GM18498 (cell line): ENCODE data around the gene PCDHGC3.

Experiments used
- ATAC-seq: cut with Tn5 transposase; IDR thresholded peaks from one replicate; pipeline ENCODE4 v1.9.1; 2021; ENCODE audit warnings: mild to moderate bottlenecking, moderate library complexity; ENCODE audit not compliant: unreplicated experiment

The PCDHGC3 gene

DNA sequence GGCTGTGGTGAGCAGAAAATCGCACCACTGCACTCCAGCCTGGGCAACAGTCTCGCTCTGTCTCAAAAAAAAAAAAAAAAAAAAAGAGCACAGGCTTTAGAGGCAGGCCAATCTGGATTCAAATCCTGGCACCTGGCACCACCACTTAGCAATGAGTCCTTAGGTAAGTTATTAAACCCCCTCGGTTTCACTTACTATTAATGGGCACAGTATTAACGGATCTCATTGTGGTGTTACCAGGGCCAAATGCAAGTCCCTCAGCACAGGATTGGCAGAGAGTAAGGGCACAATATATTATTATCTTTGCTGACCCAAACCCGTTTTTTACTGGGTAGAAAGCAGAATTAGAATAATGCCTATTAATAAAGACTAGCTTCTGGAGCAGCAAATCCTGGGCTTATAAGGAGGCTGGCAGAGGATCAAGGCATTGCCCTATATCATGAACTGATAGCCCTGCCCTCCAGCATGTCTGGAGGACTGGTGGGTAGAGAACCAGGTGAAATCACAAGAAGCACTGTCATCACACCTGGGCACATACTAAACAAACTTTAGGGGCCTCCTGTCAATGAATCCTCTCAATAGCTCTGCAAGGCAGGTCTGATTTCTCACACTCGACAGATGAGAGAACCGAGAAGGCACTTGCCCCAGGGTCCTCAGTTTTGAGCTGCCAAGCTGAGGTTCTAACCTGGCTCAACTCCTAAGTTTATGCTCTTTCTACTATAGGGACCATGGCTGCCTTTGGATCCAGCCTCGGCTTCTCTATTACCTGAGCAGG lies 30.8 kb downstream of the PCDHGC3 start:
- ATAC-seq: no peak

DNA sequence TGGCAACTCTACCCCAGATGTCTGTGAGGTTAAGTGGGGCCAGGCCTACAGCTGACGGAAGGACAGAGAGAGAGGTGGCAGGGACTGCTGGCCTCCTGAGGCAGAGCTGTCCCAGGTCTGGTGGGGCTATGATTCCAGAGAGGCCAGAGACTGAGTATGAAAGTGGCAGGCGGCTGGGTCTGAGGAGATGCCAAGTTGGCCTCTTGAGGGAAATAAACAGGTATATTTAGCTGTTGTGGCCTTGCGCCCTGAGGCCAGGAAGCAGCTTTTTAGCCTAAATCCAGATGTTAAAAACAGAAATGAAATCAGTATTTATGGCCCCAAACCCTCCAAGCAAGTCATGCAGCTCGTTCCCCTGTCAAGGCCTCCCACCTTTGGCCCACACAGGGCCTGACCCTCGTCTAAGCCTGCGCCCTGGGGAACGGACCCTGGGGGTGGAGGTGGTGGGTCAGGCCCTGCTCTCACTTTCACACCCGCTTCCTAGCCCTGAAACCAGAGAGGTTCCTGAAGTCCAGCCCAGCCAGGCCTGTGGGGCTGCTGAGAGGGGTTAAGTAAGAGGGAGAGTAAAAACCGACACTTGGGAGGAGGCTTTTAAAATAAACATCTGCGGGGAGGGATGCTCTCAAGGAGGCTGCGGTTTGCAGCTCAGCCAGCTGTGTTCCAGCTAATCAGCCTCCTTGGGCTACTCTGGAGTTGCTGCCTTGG lies 31.8 kb downstream of the PCDHGC3 start:
- peak; percentile 44 for ATAC-seq

DNA sequence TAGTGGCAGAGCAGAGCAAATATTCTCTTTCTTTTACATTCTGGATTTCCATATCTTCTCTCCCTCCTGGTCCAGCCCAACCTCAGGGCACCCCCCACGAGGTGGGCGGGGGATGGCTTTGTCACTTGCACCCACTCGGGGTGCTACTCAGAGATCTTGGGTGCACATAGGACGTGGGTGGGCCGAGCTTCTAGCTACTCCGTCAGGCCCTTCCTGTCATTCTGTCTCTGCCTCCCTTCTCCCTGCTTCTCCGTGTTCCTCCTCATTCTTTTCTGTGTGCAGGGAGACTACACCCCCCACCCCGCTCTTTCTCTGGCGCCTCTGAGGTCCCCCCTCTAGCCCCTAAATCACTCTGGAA lies 32.7 kb downstream of the PCDHGC3 start:
- ATAC-seq: no peak

DNA sequence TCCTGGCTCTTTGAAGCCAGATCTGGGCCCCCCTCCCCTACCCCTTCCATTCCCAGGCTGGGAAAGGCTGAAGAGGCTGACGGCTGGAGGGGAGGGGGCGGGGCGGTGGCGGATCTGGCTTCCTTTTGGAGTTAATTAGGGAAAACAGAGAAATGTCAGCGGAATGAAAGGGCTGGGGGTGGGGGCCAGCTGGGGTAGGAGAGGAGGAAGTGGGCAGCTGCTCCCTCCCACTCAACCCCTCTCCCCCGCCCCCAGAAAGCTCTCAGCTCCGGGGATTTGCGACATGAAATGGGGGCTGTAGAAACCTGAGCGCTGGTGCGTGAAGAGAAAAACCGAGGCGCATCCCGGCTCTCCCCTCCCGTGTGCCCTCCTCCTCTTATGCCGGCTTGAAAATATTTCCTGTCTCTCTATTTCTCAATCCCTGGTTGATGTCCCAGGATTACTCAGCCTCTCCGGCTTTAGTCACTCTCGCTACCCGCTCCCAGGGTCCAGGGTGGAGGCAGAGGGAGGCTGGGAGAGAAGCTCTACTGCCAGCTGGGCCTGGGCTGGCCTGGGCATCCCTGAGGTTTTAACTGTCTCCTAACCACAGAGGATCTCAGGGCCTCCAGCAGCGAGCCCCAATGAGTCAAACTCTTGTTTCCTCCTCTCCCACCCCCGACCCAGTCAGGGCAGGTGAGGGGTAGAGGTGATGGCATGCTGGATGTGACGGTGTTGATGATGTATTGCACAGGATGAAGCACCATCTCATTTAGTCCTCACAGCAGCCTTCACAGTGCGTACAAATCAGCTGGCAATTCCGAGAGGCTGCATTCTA lies 33.2 kb downstream of the PCDHGC3 start:
- ATAC-seq: no peak

DNA sequence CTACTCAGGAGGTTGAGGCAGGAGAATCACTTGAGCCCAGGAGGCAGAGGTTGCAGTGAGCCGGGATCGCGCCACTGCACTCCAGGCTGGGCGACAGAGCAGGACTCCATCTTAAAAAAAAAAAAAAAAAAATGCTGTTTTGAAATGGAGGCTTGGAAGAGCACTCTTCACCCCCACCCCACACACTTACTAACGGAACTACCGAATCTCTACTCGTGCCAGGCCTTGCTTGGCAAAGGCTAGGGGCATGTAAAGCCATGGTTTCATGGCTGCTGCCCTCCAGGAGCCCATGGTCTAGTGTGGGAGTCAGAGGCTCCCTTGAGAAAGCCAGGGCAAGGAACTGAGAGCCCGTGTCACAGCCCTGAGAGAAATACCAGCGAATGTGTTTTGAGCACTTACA lies 34.4 kb downstream of the PCDHGC3 start:
- ATAC-seq: no peak

DNA sequence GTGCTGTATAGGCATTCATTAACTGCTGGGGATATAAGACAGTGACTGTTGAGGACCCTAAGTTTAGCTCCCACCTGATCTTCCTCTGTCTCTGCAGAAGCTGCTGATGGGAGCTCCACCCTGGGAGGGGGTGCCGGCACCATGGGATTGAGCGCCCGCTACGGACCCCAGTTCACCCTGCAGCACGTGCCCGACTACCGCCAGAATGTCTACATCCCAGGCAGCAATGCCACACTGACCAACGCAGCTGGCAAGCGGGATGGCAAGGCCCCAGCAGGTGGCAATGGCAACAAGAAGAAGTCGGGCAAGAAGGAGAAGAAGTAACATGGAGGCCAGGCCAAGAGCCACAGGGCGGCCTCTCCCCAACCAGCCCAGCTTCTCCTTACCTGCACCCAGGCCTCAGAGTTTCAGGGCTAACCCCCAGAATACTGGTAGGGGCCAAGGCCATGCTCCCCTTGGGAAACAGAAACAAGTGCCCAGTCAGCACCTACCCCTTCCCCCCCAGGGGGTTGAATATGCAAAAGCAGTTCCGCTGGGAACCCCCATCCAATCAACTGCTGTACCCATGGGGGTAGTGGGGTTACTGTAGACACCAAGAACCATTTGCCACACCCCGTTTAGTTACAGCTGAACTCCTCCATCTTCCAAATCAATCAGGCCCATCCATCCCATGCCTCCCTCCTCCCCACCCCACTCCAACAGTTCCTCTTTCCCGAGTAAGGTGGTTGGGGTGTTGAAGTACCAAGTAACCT lies 35.3 kb downstream of the PCDHGC3 start:
- ATAC-seq: no peak

DNA sequence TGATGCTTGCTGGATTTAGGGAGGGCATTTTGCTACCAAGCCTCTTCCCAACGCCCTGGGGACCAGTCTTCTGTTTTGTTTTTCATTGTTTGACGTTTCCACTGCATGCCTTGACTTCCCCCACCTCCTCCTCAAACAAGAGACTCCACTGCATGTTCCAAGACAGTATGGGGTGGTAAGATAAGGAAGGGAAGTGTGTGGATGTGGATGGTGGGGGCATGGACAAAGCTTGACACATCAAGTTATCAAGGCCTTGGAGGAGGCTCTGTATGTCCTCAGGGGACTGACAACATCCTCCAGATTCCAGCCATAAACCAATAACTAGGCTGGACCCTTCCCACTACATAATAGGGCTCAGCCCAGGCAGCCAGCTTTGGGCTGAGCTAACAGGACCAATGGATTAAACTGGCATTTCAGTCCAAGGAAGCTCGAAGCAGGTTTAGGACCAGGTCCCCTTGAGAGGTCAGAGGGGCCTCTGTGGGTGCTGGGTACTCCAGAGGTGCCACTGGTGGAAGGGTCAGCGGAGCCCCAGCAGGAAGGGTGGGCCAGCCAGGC lies 36.1 kb downstream of the PCDHGC3 start:
- no peak for ATAC-seq

DNA sequence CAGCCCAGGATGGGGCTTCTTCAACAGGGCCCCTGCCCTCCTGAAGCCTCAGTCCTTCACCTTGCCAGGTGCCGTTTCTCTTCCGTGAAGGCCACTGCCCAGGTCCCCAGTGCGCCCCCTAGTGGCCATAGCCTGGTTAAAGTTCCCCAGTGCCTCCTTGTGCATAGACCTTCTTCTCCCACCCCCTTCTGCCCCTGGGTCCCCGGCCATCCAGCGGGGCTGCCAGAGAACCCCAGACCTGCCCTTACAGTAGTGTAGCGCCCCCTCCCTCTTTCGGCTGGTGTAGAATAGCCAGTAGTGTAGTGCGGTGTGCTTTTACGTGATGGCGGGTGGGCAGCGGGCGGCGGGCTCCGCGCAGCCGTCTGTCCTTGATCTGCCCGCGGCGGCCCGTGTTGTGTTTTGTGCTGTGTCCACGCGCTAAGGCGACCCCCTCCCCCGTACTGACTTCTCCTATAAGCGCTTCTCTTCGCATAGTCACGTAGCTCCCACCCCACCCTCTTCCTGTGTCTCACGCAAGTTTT lies 36.7 kb downstream of the PCDHGC3 start:
- peak; percentile 17 for ATAC-seq

DNA sequence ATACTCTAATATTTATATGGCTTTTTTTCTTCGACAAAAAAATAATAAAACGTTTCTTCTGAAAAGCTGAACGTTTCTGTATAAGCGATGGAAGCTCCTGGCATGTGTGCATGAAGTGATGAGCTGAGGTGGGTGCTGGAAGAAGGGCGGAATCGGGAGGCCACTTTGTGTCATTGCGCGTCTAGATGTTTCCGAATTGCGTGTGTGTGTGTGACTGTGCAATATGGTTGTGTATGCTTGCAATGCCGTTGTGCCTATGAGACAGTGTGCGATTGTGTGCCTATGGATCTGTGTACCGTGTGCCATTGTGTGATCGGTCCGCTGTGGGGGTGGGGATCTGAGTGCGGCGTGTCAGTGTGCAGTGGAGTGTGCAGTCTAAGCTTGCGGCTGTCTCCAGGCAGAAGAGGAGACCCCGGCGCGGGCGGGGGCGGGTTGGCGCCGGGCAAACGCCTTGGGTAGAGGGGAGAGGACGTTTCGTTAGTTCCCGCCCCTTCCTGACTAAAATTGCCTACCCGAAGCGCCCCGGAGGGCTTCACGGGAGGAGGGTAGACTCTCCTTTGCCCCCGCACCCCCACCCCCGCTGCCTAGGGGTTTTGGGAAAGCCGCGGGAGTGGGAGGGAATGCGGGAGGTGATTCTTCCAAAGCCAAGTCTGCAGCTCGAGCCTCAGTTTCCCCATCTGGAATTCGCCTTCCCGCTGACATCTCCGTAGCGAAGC lies 37.3 kb downstream of the PCDHGC3 start:
- no peak for ATAC-seq

DNA sequence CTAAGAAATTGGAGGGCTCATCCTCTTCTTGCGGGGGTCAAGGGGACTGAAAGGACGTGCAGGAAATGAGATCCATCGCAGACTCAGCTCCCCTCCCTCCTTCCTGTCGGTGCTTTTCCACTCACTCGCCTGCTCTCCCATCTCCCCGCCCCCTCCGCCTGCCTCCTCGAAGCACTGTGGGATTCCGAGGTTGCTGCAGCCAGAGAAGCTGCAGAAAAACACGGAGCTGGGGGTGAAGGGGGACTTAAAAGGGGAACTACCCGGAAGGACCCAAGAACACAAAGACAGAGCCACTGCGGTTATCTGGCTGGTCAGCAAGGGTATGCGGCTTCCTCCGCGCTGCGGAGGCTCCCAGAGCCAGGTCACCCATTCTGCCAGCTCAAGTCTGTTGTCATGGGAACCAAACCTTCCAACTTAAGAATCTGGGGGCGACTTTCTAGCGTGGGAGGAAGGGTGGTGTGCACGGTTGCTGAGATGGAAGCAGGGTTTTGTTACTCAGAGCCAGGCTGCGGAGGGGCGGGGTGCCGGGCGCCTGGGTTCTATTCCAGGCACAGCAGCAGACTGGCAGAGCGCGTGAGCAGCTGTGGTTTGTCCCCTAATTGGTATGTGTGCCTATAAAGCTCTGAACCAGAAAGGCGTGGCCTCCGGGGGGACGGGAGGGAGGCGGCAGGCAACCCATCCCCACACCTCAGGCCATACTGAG lies 38.0 kb downstream of the PCDHGC3 start:
- peak; percentile 43 for ATAC-seq

DNA sequence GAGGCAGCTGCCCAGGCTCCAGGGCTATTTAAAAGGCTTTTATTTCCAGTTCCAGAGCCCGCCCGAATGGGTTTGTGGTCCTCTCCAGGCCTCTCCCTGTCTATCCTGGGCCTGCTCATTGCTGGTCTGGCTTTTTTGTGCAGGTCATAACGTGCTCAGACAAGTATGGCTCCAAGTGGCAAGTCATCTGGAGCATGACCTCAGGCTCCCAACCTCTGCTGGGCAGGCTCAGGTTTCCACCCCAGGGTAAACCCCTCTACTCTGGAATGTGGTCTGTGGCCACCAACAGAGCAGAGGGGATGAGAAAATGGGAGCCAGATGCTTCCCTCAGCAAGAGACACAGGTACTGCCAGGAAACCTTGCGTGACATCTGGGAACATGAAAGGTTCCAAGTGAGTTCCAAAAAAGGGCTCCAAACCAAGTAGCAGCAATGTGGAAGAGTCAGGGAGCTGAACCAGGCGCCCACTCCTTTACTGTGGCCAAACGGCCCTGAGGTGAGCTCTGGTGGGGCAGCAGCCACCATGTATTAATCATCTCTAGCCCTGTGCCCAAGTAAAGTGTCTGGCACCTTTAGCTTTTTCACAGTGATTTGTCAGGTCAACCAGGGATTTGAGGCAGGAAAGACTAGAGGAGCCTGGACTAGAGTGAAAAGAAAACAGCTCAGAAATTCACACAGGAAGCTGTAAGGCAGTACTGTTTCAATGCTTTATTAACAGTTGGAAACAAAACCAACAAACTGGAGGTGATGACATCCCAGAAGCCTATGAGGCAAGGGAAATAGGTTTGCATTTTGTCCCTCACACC lies 38.8 kb downstream of the PCDHGC3 start:
- ATAC-seq: peak; percentile 21

DNA sequence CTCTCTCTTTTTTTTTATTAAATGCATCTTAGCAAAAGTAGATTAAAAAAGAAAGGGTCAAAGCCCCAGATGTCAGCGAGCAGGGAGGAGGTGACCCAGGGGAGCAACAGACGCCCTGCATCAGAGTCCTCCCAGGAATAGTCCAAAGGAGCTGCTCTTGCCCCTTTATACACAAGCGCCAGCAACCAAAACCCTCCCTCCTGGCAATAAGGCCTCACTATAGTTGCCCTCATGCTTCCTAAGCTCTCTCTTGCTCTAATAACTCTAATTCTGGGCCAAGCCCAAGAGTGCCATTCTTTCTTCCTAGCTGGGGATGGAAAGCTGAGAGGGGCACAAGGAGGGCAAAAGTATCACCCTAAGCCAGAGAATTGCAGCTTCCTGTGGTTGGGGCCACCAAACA lies 39.4 kb downstream of the PCDHGC3 start:
- ATAC-seq: no peak

DNA sequence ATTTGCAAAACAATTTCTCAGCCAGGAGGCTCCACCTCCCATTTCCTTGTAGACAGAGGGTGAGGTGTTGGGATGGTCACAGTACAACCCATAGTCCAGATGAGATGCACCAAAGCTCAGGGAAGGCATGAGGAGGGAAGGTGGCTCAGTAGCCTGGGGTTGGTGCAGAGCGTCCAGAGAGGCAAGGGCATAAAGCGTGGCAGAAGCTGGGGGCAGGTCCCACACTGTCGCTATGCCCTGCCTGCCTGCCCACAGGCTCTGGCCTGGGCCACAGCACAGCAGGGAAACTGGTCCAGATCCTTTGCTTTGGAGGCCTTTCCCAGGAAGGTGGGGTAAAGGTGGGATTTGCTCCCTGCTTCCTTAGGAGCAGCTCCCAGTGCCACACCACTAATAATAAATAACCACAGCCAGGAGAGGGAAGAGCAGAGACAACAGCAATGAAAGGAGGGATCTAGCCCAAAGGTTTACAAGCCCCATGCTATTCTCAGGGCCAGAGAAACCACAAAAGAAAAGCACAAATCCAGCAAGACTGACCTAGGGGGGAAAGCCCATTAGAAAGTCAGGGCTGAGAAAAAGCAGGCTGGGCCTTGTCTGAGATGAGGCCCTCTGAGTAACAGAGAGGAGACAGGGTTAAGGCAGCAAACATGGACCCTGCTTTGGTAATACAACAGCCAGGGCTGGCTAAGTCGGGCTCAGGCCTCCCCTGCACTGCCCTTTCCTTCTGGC lies 40.3 kb downstream of the PCDHGC3 start:
- no peak for ATAC-seq

DNA sequence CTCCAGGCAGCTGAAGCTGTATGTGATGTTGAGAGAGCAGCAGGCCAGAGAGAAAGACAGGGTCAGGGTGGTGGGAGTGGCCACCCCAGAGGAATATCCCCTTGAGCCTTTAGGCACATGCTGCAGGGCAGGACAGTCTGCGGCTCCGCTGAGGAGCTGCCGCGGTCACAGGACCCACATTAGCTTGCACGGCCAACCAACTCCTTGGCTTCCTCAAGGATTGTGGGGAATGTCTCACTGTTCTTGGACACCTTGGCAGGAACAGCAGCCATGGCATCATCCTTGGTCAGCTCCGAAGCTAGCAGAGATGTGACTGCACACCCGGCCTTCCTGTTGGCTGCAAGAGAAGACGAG lies 40.9 kb downstream of the PCDHGC3 start:
- ATAC-seq: no peak

DNA sequence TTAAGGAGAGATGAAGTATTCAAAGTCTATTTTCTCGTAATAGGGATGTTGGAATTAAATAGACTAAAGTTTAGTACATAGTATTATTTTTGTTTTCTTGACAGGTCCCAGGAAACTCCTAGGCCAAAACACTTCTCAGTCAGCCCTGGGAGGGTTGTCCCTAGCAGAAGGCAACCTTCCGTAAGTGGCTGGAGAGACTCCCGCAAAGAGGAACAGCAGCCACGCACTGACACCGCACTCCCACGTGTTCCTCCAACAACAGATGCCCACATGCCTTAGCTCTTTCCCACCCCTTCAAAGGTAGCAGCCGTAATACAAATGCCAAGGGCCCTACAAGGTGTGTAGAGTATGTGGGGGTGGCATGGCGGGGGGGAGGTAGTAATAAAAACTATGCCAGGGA lies 41.5 kb downstream of the PCDHGC3 start:
- no peak for ATAC-seq

DNA sequence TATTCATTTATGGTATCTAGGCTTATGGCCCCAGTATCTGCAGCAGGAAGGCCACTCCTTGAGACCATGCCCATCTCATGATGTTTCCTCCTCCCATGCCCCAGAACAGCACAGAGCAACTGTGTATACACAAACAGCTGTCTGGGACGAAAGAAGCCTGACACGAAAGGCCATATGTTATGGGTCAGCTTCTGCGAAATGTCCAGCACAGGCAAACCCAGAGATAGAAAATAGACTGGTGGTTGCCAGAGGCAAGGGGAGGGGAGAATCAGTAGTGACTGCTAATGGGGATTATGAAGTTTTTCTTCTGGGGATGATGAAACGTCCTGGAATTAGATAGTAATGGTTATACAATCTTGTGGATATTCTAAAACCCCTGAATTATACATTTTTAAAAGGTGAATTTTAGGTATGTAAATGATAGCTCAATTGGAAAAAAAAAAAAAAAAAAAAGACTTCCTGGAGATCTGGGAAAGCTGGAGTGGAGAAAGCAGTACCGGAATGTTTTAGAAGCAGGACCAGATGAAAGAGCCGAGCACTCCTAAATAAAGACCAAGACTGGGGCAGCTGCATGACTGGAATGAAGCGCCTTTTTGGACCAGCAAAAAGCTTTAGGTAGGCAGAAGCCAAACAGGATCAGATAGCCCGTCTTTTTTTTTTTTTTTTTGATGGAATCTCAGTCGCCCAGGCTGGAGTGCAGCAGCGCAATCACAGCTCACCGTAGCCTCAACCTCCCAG lies 42.3 kb downstream of the PCDHGC3 start:
- ATAC-seq: no peak

DNA sequence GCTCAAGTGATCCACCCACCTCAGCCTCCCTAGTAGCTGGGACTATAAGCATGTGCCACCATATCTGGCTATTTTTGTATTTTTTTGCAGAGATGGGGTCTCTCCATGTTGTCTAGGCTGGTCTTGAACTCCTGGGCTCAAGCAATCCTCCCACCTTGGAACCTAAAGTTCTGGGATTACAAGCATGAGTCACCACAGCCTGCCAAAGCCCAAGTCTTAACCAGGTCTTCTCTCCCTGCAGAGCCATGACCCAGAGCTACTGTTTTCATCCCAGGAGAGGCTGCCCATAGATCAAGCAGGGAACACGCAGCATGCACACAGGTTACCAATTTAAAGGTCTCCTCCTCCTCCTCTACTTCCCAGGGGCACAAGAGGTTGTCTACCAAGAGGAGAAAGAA lies 42.9 kb downstream of the PCDHGC3 start:
- ATAC-seq: no peak
